ENCODE results near the gene LRP11.
"Not testable (repeated sequence)": the region's sequence is repeated elsewhere in the genome, so short reads cannot be mapped to it uniquely, and the experiment has no call there.

The LRP11 gene

DNA sequence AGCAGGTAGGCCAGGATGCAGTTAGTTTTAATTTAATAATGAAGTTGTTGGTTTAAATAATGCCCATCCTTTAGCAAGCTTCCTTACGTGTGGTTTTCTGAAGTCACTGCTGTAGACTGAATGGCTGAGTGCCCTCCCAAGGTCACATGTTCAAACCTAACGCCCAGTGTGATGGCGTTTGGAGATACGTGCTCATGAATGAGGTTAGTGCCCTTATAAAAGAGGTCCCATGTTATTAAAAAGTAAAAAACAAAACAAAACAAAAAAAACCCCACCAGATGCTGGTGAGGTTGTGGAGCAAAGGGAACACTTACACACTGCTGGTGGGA is 16.3 kb downstream of the LRP11 start:
- in situ Hi-C loops (cut with HindIII; ENCODE audit: low sequenced_read_pairs): no loop called here
- no peak for TF ChIP-seq CTCF (IDR thresholded peaks at IDR 0.05; ENCODE audit: low read depth, low read length)
- DNase-seq (ENCODE audit: low read depth, low spot score): no peak
- H3K4me3 ChIP-seq (ENCODE audit: low read depth, low read length): no peak overlapping the region

DNA sequence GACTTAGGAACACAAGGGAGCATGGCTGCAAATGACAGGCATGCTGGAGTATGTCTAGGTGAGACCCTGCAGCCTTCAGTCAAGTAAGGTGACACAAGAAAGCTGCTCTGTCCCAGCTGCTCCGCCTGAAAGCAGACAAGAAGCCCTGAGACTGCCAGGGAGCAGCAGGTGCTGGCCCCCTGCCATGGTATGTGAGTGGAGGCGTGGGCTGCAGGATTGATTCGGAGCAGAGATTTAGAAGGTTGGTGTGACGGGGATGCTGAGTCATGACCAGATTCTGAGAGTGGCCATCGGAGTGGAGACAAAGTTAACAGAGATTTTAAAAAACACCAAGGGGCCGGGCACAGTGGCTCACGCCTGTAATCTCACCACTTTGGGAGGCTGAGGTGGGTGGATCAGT is 17.8 kb downstream of the LRP11 start:
- in situ Hi-C loops (cut with HindIII; ENCODE audit: low sequenced_read_pairs): no loop called here
- peak; percentile 89 for DNase-seq (ENCODE audit: low read depth, low spot score)
- TF ChIP-seq CTCF (IDR thresholded peaks at IDR 0.05; ENCODE audit: low read depth, low read length): no peak
- H3K4me3 ChIP-seq (ENCODE audit: low read depth, low read length): no peak overlapping the region

DNA sequence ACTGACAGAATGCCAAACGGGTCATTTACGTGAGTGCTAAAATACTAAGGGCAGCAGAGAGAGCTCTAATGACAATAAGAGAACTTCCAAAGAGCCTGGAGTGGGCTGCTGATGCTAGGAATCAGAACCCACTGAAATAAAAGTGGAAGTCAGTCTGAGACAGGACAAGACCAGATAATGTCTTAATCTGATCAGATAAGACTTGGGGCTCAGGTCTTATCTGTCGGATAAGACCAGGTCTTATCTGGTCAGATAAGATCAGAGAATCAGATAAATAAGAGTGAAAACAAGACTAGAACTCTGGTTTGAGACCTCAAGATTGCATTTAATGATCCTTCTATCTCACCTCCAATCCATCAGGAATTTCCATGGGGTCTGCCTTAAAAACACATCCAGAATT is 18.6 kb downstream of the LRP11 start:
- in situ Hi-C loops (cut with HindIII; ENCODE audit: low sequenced_read_pairs): no loop called here
- TF ChIP-seq CTCF (IDR thresholded peaks at IDR 0.05; ENCODE audit: low read depth, low read length): no peak
- no peak for DNase-seq (ENCODE audit: low read depth, low spot score)
- no peak overlapping the region for H3K4me3 ChIP-seq (ENCODE audit: low read depth, low read length)

DNA sequence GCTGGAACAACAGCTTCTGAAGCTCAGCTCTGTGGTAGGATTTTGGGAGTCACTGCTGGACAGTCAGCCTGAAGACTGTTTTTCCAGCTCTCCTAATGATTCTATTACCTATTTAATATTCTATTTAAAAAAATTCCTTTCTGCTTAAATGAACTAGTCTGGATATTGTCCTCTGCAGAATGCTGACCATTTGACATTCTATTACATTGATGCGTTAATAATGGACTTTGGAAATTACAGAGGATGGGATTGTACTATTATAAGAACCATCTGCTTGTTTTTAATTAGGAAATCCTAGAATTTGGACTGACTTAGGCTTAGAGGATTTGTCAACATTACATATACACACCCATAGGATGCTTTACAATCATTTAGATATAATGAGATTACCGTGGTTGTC is 19.7 kb downstream of the LRP11 start:
- no peak for DNase-seq (ENCODE audit: low read depth, low spot score)
- H3K4me3 ChIP-seq (ENCODE audit: low read depth, low read length): no peak overlapping the region
- in situ Hi-C loops (cut with HindIII; ENCODE audit: low sequenced_read_pairs): no loop called here
- no peak for TF ChIP-seq CTCF (IDR thresholded peaks at IDR 0.05; ENCODE audit: low read depth, low read length)

DNA sequence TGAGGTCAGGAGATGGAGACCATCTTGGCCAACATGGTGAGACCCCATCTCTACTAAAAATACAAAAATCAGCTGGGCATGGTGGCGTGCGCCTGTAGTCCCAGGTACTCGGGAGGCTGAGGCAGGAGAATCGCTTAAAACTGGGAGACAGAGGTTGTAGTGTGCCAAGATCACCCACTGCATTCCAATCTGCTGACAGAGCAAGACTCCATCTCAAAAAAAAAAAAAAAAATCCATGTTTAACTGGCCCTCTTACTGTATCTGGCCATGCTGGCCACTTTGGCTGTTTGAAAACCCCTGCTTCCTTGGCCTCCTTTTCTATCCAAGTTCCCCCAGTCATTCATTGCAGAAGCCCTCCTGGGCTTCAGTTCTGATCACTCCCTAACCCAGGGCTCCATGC is 20.1 kb downstream of the LRP11 start:
- in situ Hi-C loops (cut with HindIII; ENCODE audit: low sequenced_read_pairs): not testable (repeated sequence)

GRCh38 chr6:149843051-149843633 is 21.0 kb downstream of the LRP11 start:
- DNase-seq (ENCODE audit: low read depth, low spot score): no peak
- no peak overlapping the region for H3K4me3 ChIP-seq (ENCODE audit: low read depth, low read length)
- in situ Hi-C loops (cut with HindIII; ENCODE audit: low sequenced_read_pairs): no loop called here
- TF ChIP-seq CTCF (IDR thresholded peaks at IDR 0.05; ENCODE audit: low read depth, low read length): no peak

More for the DNA sequence above, 20.1 kb downstream of the LRP11 start:
- not testable (repeated sequence) for H3K4me3 ChIP-seq (ENCODE audit: low read depth, low read length)
- DNase-seq (ENCODE audit: low read depth, low spot score): peak; percentile 44

- in situ Hi-C loops (cut with HindIII; ENCODE audit: low sequenced_read_pairs): no loop called here
- H3K4me3 ChIP-seq (ENCODE audit: low read depth, low read length): no peak overlapping the region
- no peak for TF ChIP-seq CTCF (IDR thresholded peaks at IDR 0.05; ENCODE audit: low read depth, low read length)
- DNase-seq (ENCODE audit: low read depth, low spot score): no peak
Observed at GRCh38 chr6:149842331-149842730, 21.8 kb downstream of the LRP11 start.
